ENCODE measurements around the gene FBXO30.

The FBXO30 gene

DNA sequence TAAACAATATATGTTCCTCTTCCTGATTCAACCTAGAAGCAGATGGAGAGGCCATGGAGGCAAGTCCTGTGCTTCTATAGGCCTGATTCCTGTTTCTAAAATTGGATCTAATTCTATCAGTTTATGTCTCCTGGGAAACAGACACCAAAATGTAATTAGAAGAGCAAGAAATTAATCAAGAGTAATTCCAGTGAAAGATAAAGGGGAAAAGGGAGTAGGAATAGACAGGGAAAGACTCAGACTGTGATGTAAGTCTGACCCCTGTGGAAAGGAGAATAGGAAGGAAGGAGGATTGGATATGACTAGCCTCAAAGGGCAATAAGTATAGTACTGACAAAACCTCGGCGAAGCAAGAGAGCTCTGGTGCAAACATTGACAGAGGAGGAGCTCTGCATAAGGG lies 33.9 kb upstream of the FBXO30 start:
- H3K9ac ChIP-seq (ENCODE audit: low read length) = no peak overlapping the region
- H2BK5ac ChIP-seq (ENCODE audit: low read length) = no peak overlapping the region
- H2BK120ac ChIP-seq (ENCODE audit: low read depth, low read length) = no peak overlapping the region
- no peak overlapping the region for H2AK5ac ChIP-seq (ENCODE audit: low read length)
- no peaks in the 10 kb centered on the region for H3K4me1 ChIP-seq (ENCODE audit: control insufficient read depth, low read depth, low read length)
- H3K27ac ChIP-seq (ENCODE audit: low read depth, low read length) = no peak overlapping the region
- no peak overlapping the region for H3K56ac ChIP-seq (ENCODE audit: low read length)
- H3K4me2 ChIP-seq (ENCODE audit: low read length) = no peak overlapping the region
- H4K5ac ChIP-seq (ENCODE audit: low read length) = no peak overlapping the region
- H3K4ac ChIP-seq (ENCODE audit: low read depth, low read length) = no peak overlapping the region
- H3K4me3 ChIP-seq (ENCODE audit: low read length) = no peak overlapping the region
- H3K23ac ChIP-seq (ENCODE audit: low read length) = no peak overlapping the region
- no peaks in the 10 kb centered on the region for H3K79me2 ChIP-seq (ENCODE audit: control insufficient read depth, insufficient read depth, low read length)
- WGBS (ENCODE audit: extremely low coverage, insufficient coverage, low lambda C conversion rate) = no CpG with 5 or more reads among the region's 2 CpGs
- no peak overlapping the region for H2BK15ac ChIP-seq (replicated peaks; ENCODE audit: low read depth)
- H3K36me3 ChIP-seq (ENCODE audit: control insufficient read depth, insufficient read depth, low read length) = no peaks in the 10 kb centered on the region
- no peak overlapping the region for H3K18ac ChIP-seq (ENCODE audit: low read length)
- H3K27me3 ChIP-seq (ENCODE audit: insufficient read depth, low read length, poor library complexity) = no peaks in the 10 kb centered on the region
- no peak overlapping the region for H4K8ac ChIP-seq (ENCODE audit: low read depth, low read length)
- H3K79me1 ChIP-seq (ENCODE audit: low read length) = no peaks in the 10 kb centered on the region
- no peak for DNase-seq

GRCh38 chr6:145845557-145845956 lies 31.0 kb upstream of the FBXO30 start:
- Histone ChIP-seq H3K27me3 (ENCODE audit: insufficient read depth, low read length, poor library complexity) (no peaks in the 10 kb centered on the region), H2AK5ac (ENCODE audit: low read length) (no peak overlapping the region), H3K79me2 (ENCODE audit: control insufficient read depth, insufficient read depth, low read length) (no peaks in the 10 kb centered on the region), H3K4ac (ENCODE audit: low read depth, low read length) (no peak overlapping the region), H4K8ac (ENCODE audit: low read depth, low read length) (no peak overlapping the region), H3K36me3 (ENCODE audit: control insufficient read depth, insufficient read depth, low read length) (no peaks in the 10 kb centered on the region), H3K9ac (ENCODE audit: low read length) (no peak overlapping the region), H3K23ac (ENCODE audit: low read length) (no peak overlapping the region), H3K56ac (ENCODE audit: low read length) (no peak overlapping the region), H3K4me1 (ENCODE audit: control insufficient read depth, low read depth, low read length) (no peaks in the 10 kb centered on the region), H2BK120ac (ENCODE audit: low read depth, low read length) (no peak overlapping the region), H3K4me3 (ENCODE audit: low read length) (no peak overlapping the region), H2BK5ac (ENCODE audit: low read length) (no peak overlapping the region), H4K5ac (ENCODE audit: low read length) (no peak overlapping the region), H3K27ac (ENCODE audit: low read depth, low read length) (no peak overlapping the region), H3K4me2 (ENCODE audit: low read length) (no peak overlapping the region), H2BK15ac (replicated peaks; ENCODE audit: low read depth) (no peak overlapping the region), H3K18ac (ENCODE audit: low read length) (no peak overlapping the region), H3K79me1 (ENCODE audit: low read length) (no peaks in the 10 kb centered on the region)
- whole genome bisulfite sequencing (ENCODE audit: extremely low coverage, insufficient coverage, low lambda C conversion rate) = no CpG with 5 or more reads among the region's 3 CpGs
- DNase-seq = peak; percentile 58

DNA sequence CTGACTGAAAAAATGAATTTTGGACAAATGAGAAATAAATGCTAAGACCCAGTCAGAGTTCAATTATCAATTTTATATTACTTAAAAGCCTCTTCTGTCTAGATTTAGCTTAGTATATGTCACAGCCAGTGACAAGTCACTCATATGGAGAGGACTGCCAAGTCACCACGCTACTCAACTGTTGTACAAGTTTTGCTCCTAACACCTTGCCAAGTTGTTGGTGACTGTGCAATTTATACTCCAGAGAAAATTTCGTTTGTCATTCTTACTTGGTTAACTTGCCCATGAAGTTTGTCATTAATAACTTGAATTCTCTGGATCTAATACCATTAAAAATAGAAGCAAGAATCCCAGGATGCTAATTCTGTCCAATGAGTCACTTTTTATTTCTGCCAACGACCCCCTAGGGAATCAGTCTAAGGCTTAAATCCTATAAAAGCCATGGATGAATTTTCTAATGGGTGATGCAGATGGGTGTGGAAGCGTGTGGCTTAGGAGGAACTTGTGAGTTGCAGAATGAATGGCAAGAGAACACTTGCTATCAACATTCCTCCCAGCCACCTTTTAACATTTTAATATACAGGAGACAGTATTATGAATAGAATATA lies 30.4 kb upstream of the FBXO30 start:
- Histone ChIP-seq H3K4ac (ENCODE audit: low read depth, low read length) (no peak overlapping the region), H2BK5ac (ENCODE audit: low read length) (no peak overlapping the region), H4K8ac (ENCODE audit: low read depth, low read length) (no peak overlapping the region), H2AK5ac (ENCODE audit: low read length) (no peak overlapping the region), H3K18ac (ENCODE audit: low read length) (no peak overlapping the region), H3K79me1 (ENCODE audit: low read length) (no peaks in the 10 kb centered on the region), H2BK120ac (ENCODE audit: low read depth, low read length) (no peak overlapping the region), H4K5ac (ENCODE audit: low read length) (no peak overlapping the region), H3K23ac (ENCODE audit: low read length) (no peak overlapping the region), H3K9ac (ENCODE audit: low read length) (no peak overlapping the region), H3K36me3 (ENCODE audit: control insufficient read depth, insufficient read depth, low read length) (no peaks in the 10 kb centered on the region), H3K27ac (ENCODE audit: low read depth, low read length) (no peak overlapping the region), H3K27me3 (ENCODE audit: insufficient read depth, low read length, poor library complexity) (no peaks in the 10 kb centered on the region), H2BK15ac (replicated peaks; ENCODE audit: low read depth) (no peak overlapping the region), H3K4me2 (ENCODE audit: low read length) (no peak overlapping the region), H3K4me3 (ENCODE audit: low read length) (no peak overlapping the region), H3K56ac (ENCODE audit: low read length) (no peak overlapping the region), H3K4me1 (ENCODE audit: control insufficient read depth, low read depth, low read length) (no peaks in the 10 kb centered on the region), H3K79me2 (ENCODE audit: control insufficient read depth, insufficient read depth, low read length) (no peaks in the 10 kb centered on the region)
- no peak for DNase-seq
- no CpG with 5 or more reads among the region's 4 CpGs for WGBS (ENCODE audit: extremely low coverage, insufficient coverage, low lambda C conversion rate)

DNA sequence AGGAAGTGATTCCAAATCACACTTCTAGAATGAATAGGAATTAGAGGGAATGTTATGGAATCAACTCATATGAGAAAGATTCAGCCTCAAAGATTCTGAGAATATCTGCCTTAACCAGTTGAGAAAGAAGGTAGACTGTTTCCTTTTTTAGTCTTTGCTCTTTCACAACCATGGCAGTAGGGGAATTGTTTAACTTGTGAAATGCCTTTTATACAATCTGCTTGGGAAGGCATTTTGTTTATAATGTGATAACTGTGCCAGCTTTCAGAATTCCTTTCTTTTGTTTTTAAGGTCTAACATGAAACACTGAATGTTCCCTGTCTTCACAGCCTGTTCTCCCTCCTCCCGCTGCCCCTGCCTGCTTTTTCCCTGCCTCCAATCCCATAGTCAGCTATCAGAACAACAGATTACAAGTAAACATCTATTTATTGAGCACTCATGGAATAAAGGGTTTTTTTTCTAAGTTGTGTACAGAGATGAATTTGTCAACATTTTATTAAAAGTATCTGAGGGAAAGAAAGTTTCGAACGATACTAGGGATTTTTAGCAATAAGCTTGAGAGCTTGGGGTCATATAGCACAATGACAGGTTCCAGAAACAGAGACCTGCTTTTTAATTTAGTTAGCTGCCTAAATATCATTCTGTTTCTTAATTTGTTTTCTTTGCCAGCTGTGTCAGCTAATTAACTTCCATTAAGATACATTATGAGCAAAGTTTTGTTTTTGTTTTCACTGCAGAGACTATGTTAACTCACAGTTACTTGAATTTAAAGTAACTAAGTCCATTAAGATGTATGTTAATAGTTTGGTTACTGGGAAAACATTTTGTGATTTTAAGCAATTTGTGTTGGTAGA lies 28.3 kb upstream of the FBXO30 start:
- Histone ChIP-seq H3K79me2 (ENCODE audit: control insufficient read depth, insufficient read depth, low read length) (no peaks in the 10 kb centered on the region), H2BK5ac (ENCODE audit: low read length) (no peak overlapping the region), H4K5ac (ENCODE audit: low read length) (no peak overlapping the region), H3K4me2 (ENCODE audit: low read length) (no peak overlapping the region), H3K56ac (ENCODE audit: low read length) (no peak overlapping the region), H3K4me3 (ENCODE audit: low read length) (no peak overlapping the region), H2BK15ac (replicated peaks; ENCODE audit: low read depth) (no peak overlapping the region), H3K23ac (ENCODE audit: low read length) (no peak overlapping the region), H2AK5ac (ENCODE audit: low read length) (no peak overlapping the region), H3K9ac (ENCODE audit: low read length) (no peak overlapping the region), H3K27me3 (ENCODE audit: insufficient read depth, low read length, poor library complexity) (no peaks in the 10 kb centered on the region), H4K8ac (ENCODE audit: low read depth, low read length) (no peak overlapping the region), H3K36me3 (ENCODE audit: control insufficient read depth, insufficient read depth, low read length) (no peaks in the 10 kb centered on the region), H3K27ac (ENCODE audit: low read depth, low read length) (no peak overlapping the region), H3K4me1 (ENCODE audit: control insufficient read depth, low read depth, low read length) (no peaks in the 10 kb centered on the region), H3K4ac (ENCODE audit: low read depth, low read length) (no peak overlapping the region), H3K79me1 (ENCODE audit: low read length) (no peaks in the 10 kb centered on the region), H3K18ac (ENCODE audit: low read length) (no peak overlapping the region), H2BK120ac (ENCODE audit: low read depth, low read length) (no peak overlapping the region)
- DNase-seq = no peak
- WGBS (ENCODE audit: extremely low coverage, insufficient coverage, low lambda C conversion rate) = no CpG with 5 or more reads among the region's 3 CpGs

- no peak overlapping the region for H2BK5ac ChIP-seq (ENCODE audit: low read length)
- H3K27ac ChIP-seq (ENCODE audit: low read depth, low read length) = no peak overlapping the region
- no peak overlapping the region for H4K8ac ChIP-seq (ENCODE audit: low read depth, low read length)
- no peak overlapping the region for H3K56ac ChIP-seq (ENCODE audit: low read length)
- H3K23ac ChIP-seq (ENCODE audit: low read length) = no peak overlapping the region
- H3K36me3 ChIP-seq (ENCODE audit: control insufficient read depth, insufficient read depth, low read length) = no peaks in the 10 kb centered on the region
- no peaks in the 10 kb centered on the region for H3K79me2 ChIP-seq (ENCODE audit: control insufficient read depth, insufficient read depth, low read length)
- no peak overlapping the region for H3K4ac ChIP-seq (ENCODE audit: low read depth, low read length)
- no peak overlapping the region for H2BK15ac ChIP-seq (replicated peaks; ENCODE audit: low read depth)
- no peak overlapping the region for H2BK120ac ChIP-seq (ENCODE audit: low read depth, low read length)
- no peak overlapping the region for H3K4me3 ChIP-seq (ENCODE audit: low read length)
- H4K5ac ChIP-seq (ENCODE audit: low read length) = no peak overlapping the region
- no CpG with 5 or more reads among the region's 2 CpGs for WGBS (ENCODE audit: extremely low coverage, insufficient coverage, low lambda C conversion rate)
- DNase-seq = no peak
- no peaks in the 10 kb centered on the region for H3K79me1 ChIP-seq (ENCODE audit: low read length)
- H3K18ac ChIP-seq (ENCODE audit: low read length) = no peak overlapping the region
- H2AK5ac ChIP-seq (ENCODE audit: low read length) = no peak overlapping the region
- no peaks in the 10 kb centered on the region for H3K4me1 ChIP-seq (ENCODE audit: control insufficient read depth, low read depth, low read length)
- H3K27me3 ChIP-seq (ENCODE audit: insufficient read depth, low read length, poor library complexity) = no peaks in the 10 kb centered on the region
- H3K4me2 ChIP-seq (ENCODE audit: low read length) = no peak overlapping the region
- H3K9ac ChIP-seq (ENCODE audit: low read length) = no peak overlapping the region
Observed at GRCh38 chr6:145841668-145842067, 27.1 kb upstream of the FBXO30 start.

All from mesendoderm (in vitro differentiated cells).